DOHH2 (cell line): Measurements from ENCODE around the gene TMEM47.

Source experiments
- H3F3A ChIP-seq: fragments of 200-600 bp; sonication (generic), shearing (Covaris generic); 2 replicates; pipeline ENCODE4 v1.6.0; 2016; ENCODE audit warnings: antibody characterized with exemption, mild to moderate bottlenecking; ENCODE audit not compliant: control insufficient read depth, insufficient read depth
- H3K27ac ChIP-seq: fragments of 200-600 bp; sonication (generic); 2 replicates; pipeline ENCODE4 v1.5.1; 2014; ENCODE audit warnings: low read depth, mild to moderate bottlenecking, low read length, moderate library complexity
- H3K27me3 ChIP-seq: fragments of 200-600 bp; sonication (generic); 2 replicates; pipeline ENCODE4 v1.6.1; 2014; ENCODE audit warnings: mild to moderate bottlenecking, low read length, mixed read lengths; ENCODE audit not compliant: control insufficient read depth
- H3K36me3 ChIP-seq: fragments of 200-600 bp; sonication (generic); 2 replicates; pipeline ENCODE4 v1.6.1; 2014; ENCODE audit warnings: mild to moderate bottlenecking, low read length, moderate library complexity, mixed read lengths; ENCODE audit not compliant: control insufficient read depth
- H3K4me1 ChIP-seq: fragments of 200-600 bp; sonication (generic); 2 replicates; pipeline ENCODE4 v1.6.1; 2014; ENCODE audit warnings: mild to moderate bottlenecking, low read length, mixed read lengths; ENCODE audit not compliant: control insufficient read depth
- H3K4me2 ChIP-seq: fragments of 200-600 bp; sonication (generic); 2 replicates; pipeline ENCODE4 v1.6.0; 2014; ENCODE audit warnings: mild to moderate bottlenecking, low read length, moderate library complexity
- H3K4me3 ChIP-seq: fragments of 200-600 bp; sonication (generic); 2 replicates; pipeline ENCODE4 v1.5.1; 2014; ENCODE audit warnings: mild to moderate bottlenecking, low read length, mixed read lengths
- H3K79me2 ChIP-seq: fragments of 200-600 bp; sonication (generic); 2 replicates; pipeline ENCODE4 v1.6.1; 2014; ENCODE audit warnings: mild to moderate bottlenecking, low read length, mixed read lengths; ENCODE audit not compliant: control insufficient read depth
- H3K9me2 ChIP-seq: fragments of 200-600 bp; sonication (generic); replicated peaks from 2 replicates; pipeline ENCODE4 v1.6.1; 2014; ENCODE audit warnings: mild to moderate bottlenecking, low read length, mixed read lengths; ENCODE audit not compliant: control insufficient read depth
- H3K9me3 ChIP-seq: fragments of 200-600 bp; sonication (generic); 2 replicates; pipeline ENCODE4 v1.6.1; 2014; ENCODE audit warnings: antibody characterized with exemption, low read length, mixed read lengths; ENCODE audit not compliant: control insufficient read depth, insufficient read depth
- H4K20me1 ChIP-seq: fragments of 200-600 bp; sonication (generic); 2 replicates; pipeline ENCODE4 v1.6.0; 2014; ENCODE audit warnings: low read depth, mild to moderate bottlenecking, antibody characterized with exemption, low read length, moderate library complexity; ENCODE audit not compliant: control insufficient read depth, insufficient read depth
- CTCF ChIP-seq: fragments of 200-600 bp; sonication (generic); IDR thresholded peaks from one replicate; pipeline ENCODE4 v1.5.1; 2014; ENCODE audit warnings: antibody characterized with exemption, mild to moderate bottlenecking, low read depth, low read length; ENCODE audit not compliant: poor library complexity, severe bottlenecking
- EZH2phosphoT487 ChIP-seq: fragments of 200-600 bp; sonication (generic); IDR thresholded peaks from 2 replicates; pipeline ENCODE4 v1.6.1; 2017; ENCODE audit warnings: borderline replicate concordance, mild to moderate bottlenecking, antibody characterized with exemption, low read length, moderate library complexity, mixed read lengths

Gene TMEM47

GRCh38 chrX:34580069-34580468 is 77.0 kb downstream of the TMEM47 start:
- no peaks in the 10 kb centered on the region for H3K27me3 ChIP-seq
- H4K20me1 ChIP-seq, result no peaks in the 10 kb centered on the region
- no peak overlapping the region for H3K4me3 ChIP-seq
- no peak overlapping the region for H3K27ac ChIP-seq
- no peak overlapping the region for H3K4me2 ChIP-seq
- no peaks in the 10 kb centered on the region for H3K9me3 ChIP-seq
- TF ChIP-seq CTCF, result no peak
- no peak for TF ChIP-seq EZH2phosphoT487
- H3K79me2 ChIP-seq, result no peaks in the 10 kb centered on the region
- no peaks in the 10 kb centered on the region for H3K36me3 ChIP-seq
- H3K9me2 ChIP-seq, result no peaks in the 10 kb centered on the region
- H3K4me1 ChIP-seq, result no peaks in the 10 kb centered on the region
- H3F3A ChIP-seq, result no peaks in the 10 kb centered on the region

- no peak overlapping the region for H3K27ac ChIP-seq
- H3K36me3 ChIP-seq, result no peaks in the 10 kb centered on the region
- no peaks in the 10 kb centered on the region for H3K27me3 ChIP-seq
- TF ChIP-seq EZH2phosphoT487 (no peak), CTCF (no peak)
- no peaks in the 10 kb centered on the region for H4K20me1 ChIP-seq
- no peaks in the 10 kb centered on the region for H3K4me1 ChIP-seq
- no peaks in the 10 kb centered on the region for H3K9me3 ChIP-seq
- no peak overlapping the region for H3K4me3 ChIP-seq
- no peaks in the 10 kb centered on the region for H3F3A ChIP-seq
- no peaks in the 10 kb centered on the region for H3K9me2 ChIP-seq
- no peaks in the 10 kb centered on the region for H3K79me2 ChIP-seq
- H3K4me2 ChIP-seq, result no peak overlapping the region
Measured at GRCh38 chrX:34578237-34578636, 78.8 kb downstream of the TMEM47 start.
